Pancreas (tissue), 10 donors: ENCODE results near the gene FTO. TPM values are rescaled to one million over a fixed set of nuclear protein-coding genes. Genes with fewer than 3 reads are reported as not detected.

Experiments
- ATAC-seq, 4 donors: fragments of 200-7000 bp; cut with Tn5 transposase; one replicate each; pipeline versions ENCODE4 v1.8.0 to v1.9.1; 2020; ENCODE audit warnings: mild to moderate bottlenecking in 4 of 4, moderate library complexity in 4 of 4
- DNase-seq, 6 donors: peaks; one replicate each; pipeline ENCODE4 v3.0.0-alpha.2; 2020
- FAIRE-seq: peaks from 2 replicates; lab custom pipeline; 2012; peaks lifted over from hg19 to GRCh38; lab: Jason Lieb, UNC
- H3K27ac ChIP-seq, 4 donors: fragments of 200-600 bp; sonication (generic); 1 replicate in 3 of 4; 2 replicates in 1 of 4; pipeline versions ENCODE4 v1.5.0 to v1.8.0; 2020
- H3K27me3 ChIP-seq, 4 donors: fragments of 200-600 bp; one replicate each; pipeline ENCODE4 v1.8.0; 2021
- H3K36me3 ChIP-seq, 3 donors: fragments of 200-600 bp; sonication (generic) in 1 of 3; one replicate each; pipeline versions ENCODE4 v1.5.0 to v1.8.0; 2020 to 2021
- H3K4me1 ChIP-seq, 3 donors: fragments of 200-600 bp; one replicate each; pipeline ENCODE4 v1.8.0; 2021
- H3K4me3 ChIP-seq, 4 donors: fragments of 200-600 bp; sonication (generic) in 2 of 4; one replicate each; pipeline versions ENCODE4 v1.5.0 to v1.8.0; 2020 to 2021
- H3K9me3 ChIP-seq, 4 donors: fragments of 200-600 bp; one replicate each; pipeline ENCODE4 v1.8.0; 2021
- WGBS, 2 donors: extraction: QIAGEN DNeasy Blood & Tissue Kit; methylation state at CpG; one replicate each; pipeline ENCODE4 v1.1.7; 2013; 5-methylcytosine and 5-hydroxymethylcytosine counted together
- intact Hi-C, 3 donors: fragments of 100-400 bp; cut with DNase I; formaldehyde crosslinking; loops; one replicate each; pipeline versions ENCODE4 v1.11.1 to v1.14.2; 2022
- polyA plus RNA-seq, 2 donors: library from polyadenylated mRNA; stranded (reverse); fragments of 200-250 nt; gene quantifications; one replicate each; pipeline ENCODE4 v1.2.3, GENCODE V29; 2013
- total RNA-seq, 6 donors: library from RNA; stranded (reverse); fragmentation: NEBNext Ultra II Directional in 4 of 6; extraction: Animal tissue kit (Norgen Biotek cat#: 25700) in 4 of 6; gene quantifications; one replicate each; pipeline versions ENCODE4 v1.2.1 to v1.2.4, GENCODE V29; 2021 to 2023
- TF ChIP-seq, protein P1 (sequence below), 4 donors: fragments of 200-600 bp; sonication (generic) in 3 of 4; IDR thresholded peaks; one replicate each; pipeline versions ENCODE4 v1.5.0 to v1.8.0; 2021; ENCODE audit warnings: antibody characterized with exemption in 4 of 4
- donor health status: healthy with polysubstance abuse.
- donor health status: DM: no; HTN: no; CAD: no; lungs with moderate emphysema.
- donor health status: DM: no; HTN: no; CAD: no.
- donor health status: control.
- donor health status: control.
- donor health status: Bipolar disorder and iron deficiency.
- donor health status: DM: yes; HTN: yes; CAD: no.
- donor health status: DM: no; HTN: no; CAD: no.
- donor health status: DM: no; HTN: no; CAD: no.
- donor health status: DM: yes; HTN: yes; CAD: no.

Gene FTO
- total and polyA plus RNA-seq, 8 donors = 7.6 to 45.0 (median 31.7) TPM

DNA sequence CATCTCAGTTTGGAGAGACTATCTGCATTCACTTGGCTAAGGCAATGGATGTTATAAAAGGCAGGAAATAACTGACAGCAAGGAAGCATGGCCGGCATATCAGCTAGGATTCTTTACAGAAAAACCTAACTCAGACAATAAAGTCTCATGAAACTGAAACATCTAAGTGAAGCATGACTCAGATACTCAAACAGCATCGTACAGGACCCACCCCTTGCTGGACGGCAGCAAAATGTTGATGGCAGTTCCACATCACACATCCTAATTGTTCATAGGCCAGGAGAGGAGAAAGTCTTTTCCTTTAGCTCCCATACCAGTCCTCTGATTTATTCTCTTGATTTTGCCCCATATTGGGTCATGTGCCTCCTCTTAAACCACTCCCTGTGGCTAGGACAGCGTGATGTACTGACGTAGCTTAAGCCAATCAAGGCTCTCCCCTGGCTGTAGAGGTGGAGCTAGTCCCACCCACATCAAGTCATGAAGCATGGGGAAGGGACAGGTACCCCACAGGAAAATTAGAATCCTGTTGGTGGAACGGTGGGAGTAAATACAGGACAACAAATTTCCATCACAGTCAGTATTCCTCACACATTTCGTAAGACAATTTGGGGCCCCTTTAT lies 403.7 kb downstream of the FTO start:
- H3K27ac ChIP-seq = no peak overlapping the region
- TF ChIP-seq, protein P1, sequence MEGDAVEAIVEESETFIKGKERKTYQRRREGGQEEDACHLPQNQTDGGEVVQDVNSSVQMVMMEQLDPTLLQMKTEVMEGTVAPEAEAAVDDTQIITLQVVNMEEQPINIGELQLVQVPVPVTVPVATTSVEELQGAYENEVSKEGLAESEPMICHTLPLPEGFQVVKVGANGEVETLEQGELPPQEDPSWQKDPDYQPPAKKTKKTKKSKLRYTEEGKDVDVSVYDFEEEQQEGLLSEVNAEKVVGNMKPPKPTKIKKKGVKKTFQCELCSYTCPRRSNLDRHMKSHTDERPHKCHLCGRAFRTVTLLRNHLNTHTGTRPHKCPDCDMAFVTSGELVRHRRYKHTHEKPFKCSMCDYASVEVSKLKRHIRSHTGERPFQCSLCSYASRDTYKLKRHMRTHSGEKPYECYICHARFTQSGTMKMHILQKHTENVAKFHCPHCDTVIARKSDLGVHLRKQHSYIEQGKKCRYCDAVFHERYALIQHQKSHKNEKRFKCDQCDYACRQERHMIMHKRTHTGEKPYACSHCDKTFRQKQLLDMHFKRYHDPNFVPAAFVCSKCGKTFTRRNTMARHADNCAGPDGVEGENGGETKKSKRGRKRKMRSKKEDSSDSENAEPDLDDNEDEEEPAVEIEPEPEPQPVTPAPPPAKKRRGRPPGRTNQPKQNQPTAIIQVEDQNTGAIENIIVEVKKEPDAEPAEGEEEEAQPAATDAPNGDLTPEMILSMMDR (IDR thresholded peaks at IDR 0.05) = no peak
- DNase-seq (no peak), FAIRE-seq (no peak), ATAC-seq (no peak)
- H3K4me1 ChIP-seq = no peaks in the 10 kb centered on the region
- no peaks in the 10 kb centered on the region for H3K27me3 ChIP-seq
- intact Hi-C loops = no loop called here
- WGBS, 2 donors = 93 to 96% methylated on average over 7 of the region's 7 CpGs
- H3K9me3 ChIP-seq = no peaks in the 10 kb centered on the region
- no peak overlapping the region for H3K4me3 ChIP-seq
- H3K36me3 ChIP-seq = peaks cover 0 to 3% (median 0%) of the 10 kb centered on the region in 3 donors

DNA sequence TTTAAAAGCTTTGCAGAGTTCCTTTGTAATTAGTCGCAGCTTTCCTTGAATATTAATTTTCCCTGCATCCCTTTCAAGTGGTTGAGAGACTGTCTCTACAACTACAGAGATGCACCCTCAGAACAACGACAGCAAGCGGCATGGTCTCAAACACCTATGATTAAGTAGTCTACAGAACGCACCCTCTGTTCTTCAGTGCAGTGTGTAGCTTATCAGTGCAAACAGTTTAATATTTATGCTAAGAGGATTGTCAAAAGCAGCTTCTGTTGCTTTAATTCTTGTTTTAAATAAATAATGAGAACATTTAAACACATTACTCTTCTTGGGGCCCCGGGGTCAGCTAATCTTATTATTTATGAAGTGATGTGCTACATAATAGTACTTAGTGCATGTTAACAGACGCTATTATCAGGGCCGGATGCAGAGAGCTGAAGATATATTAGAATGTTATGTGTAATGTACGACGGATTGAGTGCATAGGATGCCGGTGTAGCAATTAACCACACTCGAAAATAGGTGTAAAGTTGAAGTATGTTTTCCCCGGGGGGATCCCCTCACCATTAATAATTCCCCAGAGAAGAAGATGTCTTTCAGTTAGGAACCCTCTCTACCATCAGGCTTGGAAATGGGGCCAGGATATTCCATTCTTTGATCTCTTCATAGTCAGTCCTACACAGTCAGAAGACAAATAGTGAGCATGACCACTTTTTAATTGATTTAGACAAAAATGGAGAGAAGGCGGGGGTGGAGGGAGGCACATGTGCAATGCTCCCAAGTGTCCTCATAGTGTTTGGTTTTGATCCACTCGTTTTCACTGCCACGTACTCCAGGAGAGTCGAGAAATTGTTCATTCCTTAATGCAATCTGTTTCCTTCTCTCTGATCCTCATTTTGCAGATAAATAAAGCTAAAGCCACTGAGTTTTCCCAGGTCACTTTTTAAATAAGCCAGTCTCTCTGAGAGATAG lies 406.3 kb downstream of the FTO start:
- ATAC-seq (no peak), FAIRE-seq (no peak), DNase-seq (no peak)
- Histone ChIP-seq H3K4me1 (no peaks in the 10 kb centered on the region), H3K9me3 (no peaks in the 10 kb centered on the region), H3K27ac (no peak overlapping the region), H3K27me3 (no peaks in the 10 kb centered on the region), H3K36me3 (peaks cover 0 to 14% (median 0%) of the 10 kb centered on the region in 3 donors), H3K4me3 (no peak overlapping the region)
- intact Hi-C loops = no loop called here
- TF ChIP-seq, protein P1 (IDR thresholded peaks at IDR 0.05) = no peak
- WGBS, 2 donors = 80 to 81% methylated on average over 16 of the region's 16 CpGs

DNA sequence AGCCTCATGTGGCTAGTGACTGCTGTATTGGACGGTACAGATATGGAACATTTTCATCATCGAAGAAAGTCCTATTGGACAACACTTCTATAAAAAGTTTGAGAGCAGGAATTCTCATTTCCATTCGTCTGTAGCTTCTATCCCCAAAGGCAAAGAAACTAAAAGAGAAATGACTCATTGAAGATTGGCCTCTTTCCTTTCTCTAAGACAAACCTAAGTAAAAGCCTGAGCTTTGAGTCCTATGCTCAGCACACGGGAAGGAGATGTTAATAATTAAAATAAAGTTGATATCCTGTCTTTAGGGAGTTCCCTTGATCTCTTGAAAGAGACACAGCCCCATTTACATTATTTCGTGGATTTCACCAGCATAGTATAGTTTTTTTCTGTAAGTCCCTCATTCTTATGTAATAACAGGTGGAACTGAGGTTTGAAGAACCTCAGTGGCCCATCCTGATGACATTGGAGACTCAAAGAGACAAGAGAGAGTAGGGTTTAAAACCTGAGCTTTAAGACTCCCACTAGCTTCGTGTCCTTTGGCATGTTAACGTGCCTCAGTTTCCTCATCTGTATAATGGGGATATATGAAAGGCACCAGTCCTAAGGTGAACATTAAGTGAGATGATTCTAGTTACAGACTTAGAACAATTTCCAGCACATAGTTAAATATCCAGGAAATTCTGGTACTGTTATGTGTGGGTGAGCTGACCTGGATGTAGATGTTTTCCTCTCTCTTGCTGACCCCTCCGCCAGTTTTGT lies 408.7 kb downstream of the FTO start:
- Histone ChIP-seq H3K27me3 (no peaks in the 10 kb centered on the region), H3K36me3 (peaks cover 0 to 14% (median 0%) of the 10 kb centered on the region in 3 donors), H3K4me1 (no peaks in the 10 kb centered on the region), H3K4me3 (no peak overlapping the region), H3K9me3 (no peaks in the 10 kb centered on the region), H3K27ac (no peak overlapping the region)
- ATAC-seq = no peak
- WGBS, 2 donors = 87 to 92% methylated on average over 8 of the region's 8 CpGs
- FAIRE-seq = no peak
- intact Hi-C loops = no loop called here
- no peak for DNase-seq
- TF ChIP-seq, protein P1 (IDR thresholded peaks at IDR 0.05) = no peak

- Histone ChIP-seq H3K4me3 (no peak overlapping the region), H3K27me3 (no peaks in the 10 kb centered on the region), H3K4me1 (no peaks in the 10 kb centered on the region), H3K36me3 (peaks cover 0 to 14% (median 0%) of the 10 kb centered on the region in 3 donors), H3K27ac (no peak overlapping the region), H3K9me3 (no peaks in the 10 kb centered on the region)
- FAIRE-seq = no peak
- TF ChIP-seq, protein P1 (IDR thresholded peaks at IDR 0.05) = no peak
- WGBS, 2 donors = 95 to 97% methylated on average over 9 of the region's 9 CpGs
- intact Hi-C loops = no loop called here
- ATAC-seq = no peak
- DNase-seq = no peak
These were observed 411.6 kb downstream of the FTO start for GRCh38 chr16:54115558-54115957.
